Panc1 (cell line): ENCODE measurements around the gene BRD9. TPM values are rescaled to one million over a fixed set of nuclear protein-coding genes. Genes with fewer than 3 reads are reported as not detected.
"Not testable (repeated sequence)": the region's sequence is repeated elsewhere in the genome, so short reads cannot be mapped to it uniquely, and the experiment has no call there.

Experiments used
- ATAC-seq: fragments of 200-7000 bp; cut with Tn5 transposase; 2 replicates; pipeline ENCODE4 v1.9.1; 2020; ENCODE audit warnings: mild to moderate bottlenecking, moderate library complexity
- BruUV-seq: library from RNA; stranded (reverse); fragments of 400-500 nt; replicated peaks from 2 replicates; lab custom pipeline; 2021; lab: Mats Ljungman, UMichigan
- CTCF ChIA-PET: fragments of 300-600 bp; sonication (Branson Sonifier 250); formaldehyde crosslinking; loops from one replicate; lab custom pipeline; 2022; ENCODE audit warnings: antibody characterized with exemption; lab: Charles Lee
- POLR2A ChIA-PET: fragments of 300-600 bp; sonication (Branson Sonifier 250); formaldehyde crosslinking; loops from one replicate; lab custom pipeline; 2022; ENCODE audit warnings: antibody characterized with exemption; lab: Charles Lee
- DNase-seq: peaks from one replicate; pipeline ENCODE4 v3.0.0-alpha.2; 2010; ENCODE audit warnings: low read depth, low spot score
- H3K27ac ChIP-seq: 2 replicates; pipeline ENCODE4 v1.5.1; 2011; ENCODE audit warnings: mild to moderate bottlenecking, low read length, inconsistent platforms
- H3K27me3 ChIP-seq: fragments of 200-500 bp; sonication (Bioruptor generic); 2 replicates; pipeline ENCODE4 v1.6.0; 2014; ENCODE audit warnings: low read length, inconsistent platforms; ENCODE audit not compliant: control insufficient read depth, insufficient read depth
- H3K36me3 ChIP-seq: fragments of 200-500 bp; sonication (Bioruptor generic); 2 replicates; pipeline ENCODE4 v1.5.1; 2014; ENCODE audit warnings: inconsistent platforms, mild to moderate bottlenecking, low read length, moderate library complexity; ENCODE audit not compliant: control insufficient read depth, insufficient read depth
- H3K4me1 ChIP-seq: 2 replicates; pipeline ENCODE4 v1.5.1; 2011; ENCODE audit warnings: inconsistent platforms, mild to moderate bottlenecking, low read length, moderate library complexity; ENCODE audit not compliant: control insufficient read depth, insufficient read depth
- H3K4me3 ChIP-seq, 2 experiments: 2 replicates each; pipeline ENCODE4 v1.5.1; 2011 to 2012; ENCODE audit warnings: low read depth in 2 of 2, low read length in 2 of 2, mild to moderate bottlenecking in 2 of 2, inconsistent platforms in 1 of 2, moderate library complexity in 1 of 2
- H3K9me3 ChIP-seq: fragments of 200-500 bp; sonication (Bioruptor generic); 2 replicates; pipeline ENCODE4 v1.5.1; 2014; ENCODE audit warnings: low read depth, mild to moderate bottlenecking, inconsistent platforms, low read length, moderate library complexity; ENCODE audit not compliant: control insufficient read depth, insufficient read depth
- POLR2AphosphoS5 ChIP-seq: IDR thresholded peaks from 2 replicates; pipeline ENCODE4 v1.6.1; 2012; ENCODE audit warnings: mild to moderate bottlenecking, low read depth, low read length, moderate library complexity
- REST ChIP-seq, 2 experiments: IDR thresholded peaks; 2 replicates each; pipeline ENCODE4 v1.6.1; 2011 to 2012; ENCODE audit warnings: low read depth in 2 of 2, control low read depth in 1 of 2, low read length in 1 of 2, mild to moderate bottlenecking in 1 of 2, moderate library complexity in 1 of 2; ENCODE audit not compliant: insufficient read depth in 1 of 2
- SIN3A ChIP-seq: IDR thresholded peaks from 2 replicates; pipeline ENCODE4 v1.6.1; 2012; ENCODE audit warnings: low read depth, mild to moderate bottlenecking, low read length, moderate library complexity, borderline replicate concordance; ENCODE audit not compliant: insufficient read depth
- TCF7L2 ChIP-seq: IDR thresholded peaks from 2 replicates; pipeline ENCODE4 v1.6.1; 2011; ENCODE audit warnings: mild to moderate bottlenecking, low read depth, low read length, inconsistent platforms
- in situ Hi-C: cut with HindIII; loops from 2 replicates; pipeline ENCODE4 v1.10.0; 2016; ENCODE audit warnings: low sequenced_read_pairs, low pct_unique_long_range_greater_than_20kb
- intact Hi-C: fragments of 100-400 bp; cut with micrococcal nuclease; formaldehyde crosslinking; loops from one replicate; pipeline ENCODE4 v1.10.0; 2022; ENCODE audit not compliant: unreplicated experiment
- total RNA-seq: library from RNA; stranded (reverse); gene quantifications from one replicate; pipeline ENCODE4 v1.2.1, GENCODE V29; 2021; ENCODE audit not compliant: unreplicated experiment
- TF ChIP-seq, protein P1 (sequence below): fragments of 450-650 bp; IDR thresholded peaks from 2 replicates; pipeline ENCODE4 v1.5.1; 2017; ENCODE audit warnings: mild to moderate bottlenecking

The BRD9 gene
- total RNA-seq, 1 experiment from 2014 or later: 64.3 TPM

DNA sequence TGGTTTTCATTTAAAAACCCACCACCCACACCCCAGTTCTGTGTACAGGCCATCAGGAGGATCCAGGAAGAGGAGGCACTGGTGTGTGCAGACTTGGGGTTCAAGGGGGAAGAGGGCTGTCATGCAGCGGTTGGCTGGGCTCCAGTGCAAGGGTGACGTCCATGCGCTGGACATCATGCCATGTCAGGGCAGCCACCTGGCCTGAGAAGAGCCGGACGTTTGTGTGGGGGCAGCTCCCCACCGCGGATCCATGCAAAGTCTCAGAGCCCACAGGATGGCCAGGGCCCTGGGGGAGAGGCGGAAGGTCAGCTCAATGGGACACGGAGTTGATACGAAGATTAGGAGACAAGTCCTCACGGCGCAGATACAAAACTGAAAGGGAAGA lies 11.1 kb downstream of the BRD9 start:
- TF ChIP-seq POLR2AphosphoS5: no peak
- Histone ChIP-seq H3K27me3 (no peaks in the 10 kb centered on the region), H3K36me3 (peaks cover 13% of the 10 kb centered on the region), H3K4me1 (no peaks in the 10 kb centered on the region), H3K9me3 (no peaks in the 10 kb centered on the region), H3K4me3 (no peak overlapping the region), H3K27ac (no peak overlapping the region)
- in situ Hi-C loops (no loop called here), intact Hi-C loops (no loop called here)
- ChIA-PET POLR2A (no interaction called here), CTCF (no interaction called here)
- ATAC-seq (no peak), DNase-seq (no peak)
- no TSS peak for BruUV-seq

GRCh38 chr5:880816-881550 lies 11.6 kb downstream of the BRD9 start:
- Histone ChIP-seq H3K27me3 (no peaks in the 10 kb centered on the region), H3K9me3 (no peaks in the 10 kb centered on the region), H3K4me3 (no peak overlapping the region), H3K36me3 (peaks cover 13% of the 10 kb centered on the region), H3K27ac (no peak overlapping the region), H3K4me1 (no peaks in the 10 kb centered on the region)
- TF ChIP-seq SIN3A (no peak), TCF7L2 (no peak), POLR2AphosphoS5 (no peak), REST (IDR thresholded peaks at IDR 0.05; ENCODE audit: insufficient read depth in 1 of 2, low read depth in 2 of 2, low read length in 1 of 2) (no peak)
- TF ChIP-seq, protein P1, sequence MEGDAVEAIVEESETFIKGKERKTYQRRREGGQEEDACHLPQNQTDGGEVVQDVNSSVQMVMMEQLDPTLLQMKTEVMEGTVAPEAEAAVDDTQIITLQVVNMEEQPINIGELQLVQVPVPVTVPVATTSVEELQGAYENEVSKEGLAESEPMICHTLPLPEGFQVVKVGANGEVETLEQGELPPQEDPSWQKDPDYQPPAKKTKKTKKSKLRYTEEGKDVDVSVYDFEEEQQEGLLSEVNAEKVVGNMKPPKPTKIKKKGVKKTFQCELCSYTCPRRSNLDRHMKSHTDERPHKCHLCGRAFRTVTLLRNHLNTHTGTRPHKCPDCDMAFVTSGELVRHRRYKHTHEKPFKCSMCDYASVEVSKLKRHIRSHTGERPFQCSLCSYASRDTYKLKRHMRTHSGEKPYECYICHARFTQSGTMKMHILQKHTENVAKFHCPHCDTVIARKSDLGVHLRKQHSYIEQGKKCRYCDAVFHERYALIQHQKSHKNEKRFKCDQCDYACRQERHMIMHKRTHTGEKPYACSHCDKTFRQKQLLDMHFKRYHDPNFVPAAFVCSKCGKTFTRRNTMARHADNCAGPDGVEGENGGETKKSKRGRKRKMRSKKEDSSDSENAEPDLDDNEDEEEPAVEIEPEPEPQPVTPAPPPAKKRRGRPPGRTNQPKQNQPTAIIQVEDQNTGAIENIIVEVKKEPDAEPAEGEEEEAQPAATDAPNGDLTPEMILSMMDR: no peak
- DNase-seq: no peak
- in situ Hi-C loops: no loop called here
- no TSS peak for BruUV-seq
- intact Hi-C loops: no loop called here
- no peak for ATAC-seq
- CTCF ChIA-PET: no interaction called here
- POLR2A ChIA-PET: no interaction called here

DNA sequence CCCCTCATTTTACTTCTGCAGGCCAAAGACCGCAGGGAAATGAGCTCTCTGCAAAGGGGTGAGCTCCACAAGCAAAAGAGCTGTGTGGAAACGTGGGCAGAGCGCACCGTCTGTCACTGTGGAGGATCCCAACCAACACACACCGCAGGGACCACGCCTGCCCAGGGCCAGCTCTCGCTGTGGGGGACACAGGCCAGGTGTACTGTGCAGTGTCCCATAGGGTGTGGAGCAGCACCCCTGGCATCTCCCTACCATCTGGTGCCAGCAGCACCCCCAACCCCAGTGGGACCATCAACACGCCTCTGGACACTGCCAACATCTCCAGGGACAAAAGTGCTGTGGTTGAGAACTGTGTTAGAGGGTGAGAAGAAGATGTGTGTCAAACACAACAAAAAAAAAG lies 13.9 kb downstream of the BRD9 start:
- ATAC-seq, BruUV-seq, CTCF ChIA-PET, DNase-seq, H3K4me1 ChIP-seq, in situ Hi-C loops, POLR2A ChIA-PET, intact Hi-C loops, H3K27me3 ChIP-seq, H3K4me3 ChIP-seq, H3K9me3 ChIP-seq, H3K27ac ChIP-seq: not testable (repeated sequence)
- peaks cover 14% of the 10 kb centered on the region for H3K36me3 ChIP-seq
